PC-9 (cell line): ENCODE data around the gene RBX1. TPM values are rescaled to one million over a fixed set of nuclear protein-coding genes. Genes with fewer than 3 reads are reported as not detected.

Experiments
- BruUV-seq: library from RNA; stranded (reverse); fragments of 400-500 nt; replicated peaks from 2 replicates; lab custom pipeline; 2021; lab: Mats Ljungman, UMichigan
- CTCF ChIA-PET: fragments of 300-600 bp; sonication (Branson Sonifier 250); formaldehyde crosslinking; loops from one replicate; lab custom pipeline; 2022; ENCODE audit warnings: antibody characterized with exemption; lab: Charles Lee
- POLR2A ChIA-PET: fragments of 300-600 bp; sonication (Branson Sonifier 250); formaldehyde crosslinking; loops from one replicate; lab custom pipeline; 2022; ENCODE audit warnings: antibody characterized with exemption; ENCODE audit not compliant: unreplicated experiment; lab: Charles Lee
- DNase-seq, 2 experiments: peaks; one replicate each; pipeline versions ENCODE4 v3.0.0 to v3.0.0-alpha.2; 2015 to 2022; ENCODE audit warnings: mixed read lengths in 1 of 2
- H2AFZ ChIP-seq: fragments of 200-600 bp; sonication (generic); 2 replicates; pipeline ENCODE4 v1.8.1; 2017; ENCODE audit warnings: antibody characterized with exemption
- H3F3A ChIP-seq: fragments of 200-600 bp; sonication (generic); 2 replicates; pipeline ENCODE4 v1.8.1; 2017; ENCODE audit warnings: antibody characterized with exemption, mild to moderate bottlenecking, low read depth; ENCODE audit not compliant: insufficient read depth
- H3K27ac ChIP-seq: fragments of 200-600 bp; sonication (generic); 2 replicates; pipeline ENCODE4 v1.6.1; 2016; ENCODE audit warnings: mixed run types
- H3K27me3 ChIP-seq: fragments of 200-600 bp; sonication (generic); 2 replicates; pipeline ENCODE4 v1.6.1; 2016; ENCODE audit warnings: low read depth, mixed run types; ENCODE audit not compliant: insufficient read depth
- H3K36me3 ChIP-seq: fragments of 200-600 bp; sonication (generic); 2 replicates; pipeline ENCODE4 v1.6.1; 2016; ENCODE audit warnings: low read depth, mixed run types
- H3K4me1 ChIP-seq: fragments of 200-600 bp; sonication (generic); replicated peaks from 2 replicates; pipeline ENCODE4 v1.6.1; 2016; ENCODE audit warnings: mixed run types; ENCODE audit not compliant: insufficient read depth
- H3K4me2 ChIP-seq: fragments of 200-600 bp; sonication (generic); 2 replicates; pipeline ENCODE4 v1.6.1; 2017; ENCODE audit warnings: mixed run types
- H3K4me3 ChIP-seq: fragments of 200-600 bp; sonication (generic); 2 replicates; pipeline ENCODE4 v1.6.1; 2016; ENCODE audit warnings: mixed run types
- H3K79me2 ChIP-seq: fragments of 200-600 bp; sonication (generic); 2 replicates; pipeline ENCODE4 v1.6.1; 2017; ENCODE audit warnings: low read depth, mixed run types
- H3K9me2 ChIP-seq: fragments of 200-600 bp; sonication (generic); 2 replicates; pipeline ENCODE4 v1.8.1; 2017; ENCODE audit warnings: mild to moderate bottlenecking; ENCODE audit not compliant: insufficient read depth
- H3K9me3 ChIP-seq: fragments of 200-600 bp; sonication (generic); 2 replicates; pipeline ENCODE4 v1.8.1; 2016; ENCODE audit warnings: low read depth; ENCODE audit not compliant: insufficient read depth
- H4K20me1 ChIP-seq: fragments of 200-600 bp; sonication (generic); 2 replicates; pipeline ENCODE4 v1.8.1; 2017; ENCODE audit not compliant: insufficient read depth
- CTCF ChIP-seq: fragments of 200-600 bp; sonication (generic); conservative IDR thresholded peaks from 2 replicates; pipeline ENCODE4 v1.6.1; 2017; ENCODE audit warnings: mixed run types, antibody characterized with exemption, mild to moderate bottlenecking, moderate library complexity
- EZH2 ChIP-seq: fragments of 200-600 bp; sonication (generic); IDR thresholded peaks from 2 replicates; pipeline ENCODE4 v1.8.0; 2017; ENCODE audit warnings: antibody characterized with exemption, low read depth
- intact Hi-C: fragments of 100-400 bp; cut with micrococcal nuclease; formaldehyde crosslinking; loops from one replicate; pipeline ENCODE4 v1.10.0; 2022; ENCODE audit not compliant: unreplicated experiment
- total RNA-seq: library from RNA; stranded (reverse); gene quantifications from 2 replicates; pipeline ENCODE4 v1.2.3, GENCODE V29; 2021

RBX1 gene
- total RNA-seq, 1 experiment from 2014 or later: 52.9 TPM

- Histone ChIP-seq H3K27me3 (no peaks in the 10 kb centered on the region), H3K9me3 (no peaks in the 10 kb centered on the region), H3K4me2 (no peak overlapping the region), H3K4me1 (peaks cover 14% of the 10 kb centered on the region), H3K36me3 (peaks cover 36% of the 10 kb centered on the region), H3F3A (peaks cover 9% of the 10 kb centered on the region; the same call in 1 of the 2 replicates), H3K9me2 (no peaks in the 10 kb centered on the region), H2AFZ (no peak overlapping the region), H4K20me1 (peaks cover 20% of the 10 kb centered on the region), H3K4me3 (no peak overlapping the region), H3K27ac (no peak overlapping the region), H3K79me2 (peaks cover 73% of the 10 kb centered on the region)
- no TSS peak for BruUV-seq
- CTCF ChIA-PET: interaction anchor here (0.6 kb wide), 1 partner anchor 587 kb away, joined by 3 read pairs; no protein-coding TSS in a partner anchor
- TF ChIP-seq EZH2 (no peak), CTCF (no peak)
- DNase-seq: no peak
- POLR2A ChIA-PET: no interaction called here
- intact Hi-C loops: no loop called here
These were observed 2.9 kb downstream of the RBX1 start for GRCh38 chr22:40954113-40954512.

GRCh38 chr22:40955571-40955970 is 4.4 kb downstream of the RBX1 start:
- no peaks in the 10 kb centered on the region for H3K27me3 ChIP-seq
- CTCF ChIA-PET: no interaction called here
- no peak for DNase-seq
- no peak overlapping the region for H2AFZ ChIP-seq
- intact Hi-C loops: no loop called here
- no peaks in the 10 kb centered on the region for H3K9me3 ChIP-seq
- H3K4me1 ChIP-seq: peaks cover 14% of the 10 kb centered on the region
- POLR2A ChIA-PET: no interaction called here
- peaks cover 28% of the 10 kb centered on the region for H4K20me1 ChIP-seq
- no peak overlapping the region for H3K4me3 ChIP-seq
- peaks cover 84% of the 10 kb centered on the region for H3K79me2 ChIP-seq
- no peak overlapping the region for H3K4me2 ChIP-seq
- peaks cover 9% of the 10 kb centered on the region; the same call in 1 of the 2 replicates for H3F3A ChIP-seq
- TF ChIP-seq CTCF (no peak), EZH2 (no peak)
- H3K36me3 ChIP-seq: peaks cover 36% of the 10 kb centered on the region
- no peaks in the 10 kb centered on the region for H3K9me2 ChIP-seq
- BruUV-seq: no TSS peak
- H3K27ac ChIP-seq: no peak overlapping the region

GRCh38 chr22:40957601-40958000 is 6.4 kb downstream of the RBX1 start:
- Histone ChIP-seq H3K27me3 (no peaks in the 10 kb centered on the region), H3K9me3 (no peaks in the 10 kb centered on the region), H3K27ac (no peak overlapping the region), H3K36me3 (peaks cover 36% of the 10 kb centered on the region), H3K79me2 (peaks cover 87% of the 10 kb centered on the region), H2AFZ (no peak overlapping the region), H3K9me2 (no peaks in the 10 kb centered on the region), H3K4me3 (no peak overlapping the region), H4K20me1 (peaks cover 28% of the 10 kb centered on the region), H3K4me2 (no peak overlapping the region), H3K4me1 (peaks cover 9% of the 10 kb centered on the region), H3F3A (peaks cover 15% of the 10 kb centered on the region; the same call in 1 of the 2 replicates)
- DNase-seq: no peak
- intact Hi-C loops: no loop called here
- POLR2A ChIA-PET: no interaction called here
- BruUV-seq: no TSS peak
- CTCF ChIA-PET: interaction anchor here (0.7 kb wide), 1 partner anchor 14 kb away, joined by 4 read pairs; no protein-coding TSS in a partner anchor
- no peak for TF ChIP-seq EZH2
- no peak for TF ChIP-seq CTCF
